ENCODE data around the gene ZMAT3.

The ZMAT3 gene

GRCh38 chr3:179021119-179021903, 50.3 kb downstream of the ZMAT3 start:
- DNase-seq (ENCODE audit: low read depth), result peak; percentile 47

DNA sequence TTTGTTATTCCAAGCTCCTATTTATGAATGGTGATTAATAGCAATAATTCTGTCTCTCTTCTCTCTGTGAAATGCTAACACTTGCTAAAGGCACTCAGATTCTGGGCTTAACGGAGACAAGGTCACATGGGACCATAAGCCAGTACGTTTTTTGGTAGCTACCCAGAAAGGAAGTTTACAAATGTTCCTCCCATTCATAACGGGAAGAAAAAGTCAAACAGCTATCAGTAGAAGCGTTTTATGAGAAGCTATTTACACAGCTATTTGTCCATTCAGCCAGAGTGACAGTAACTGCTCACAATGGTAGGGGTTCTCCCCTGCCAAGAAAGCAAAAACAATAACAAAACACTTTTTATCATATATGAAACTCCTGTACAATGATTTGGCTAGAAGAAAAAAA, 51.5 kb downstream of the ZMAT3 start:
- DNase-seq (ENCODE audit: low read depth), result peak; percentile 49

- no peak for DNase-seq (ENCODE audit: low read depth)
Measured at GRCh38 chr3:179018808-179019207, 52.8 kb downstream of the ZMAT3 start.

- DNase-seq (ENCODE audit: low read depth), result no peak
Measured at GRCh38 chr3:179016979-179017670, 54.5 kb downstream of the ZMAT3 start.

DNA sequence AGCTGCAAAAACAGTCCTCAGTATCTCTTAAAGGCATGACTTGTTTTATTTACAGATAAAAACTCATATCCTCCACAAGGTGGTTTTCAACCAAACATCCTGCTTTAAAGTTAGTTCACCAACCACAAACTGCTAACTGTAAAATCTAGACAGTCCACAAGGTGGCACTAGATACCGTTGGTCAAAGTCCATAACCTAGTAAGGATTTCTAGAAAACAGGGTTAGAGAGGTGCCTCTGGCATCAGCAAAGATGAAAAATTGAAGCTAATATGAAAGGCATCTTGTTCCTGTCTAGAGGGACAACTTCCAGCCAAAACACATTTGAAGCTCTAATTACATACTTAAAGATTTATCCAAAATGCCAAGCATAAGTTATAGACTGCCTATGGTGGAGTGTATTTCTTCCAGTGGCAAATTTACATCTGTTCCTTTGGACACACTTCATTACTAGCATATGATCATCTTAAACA, 56.0 kb downstream of the ZMAT3 start:
- peak; percentile 82 for DNase-seq (ENCODE audit: low read depth)

DNA sequence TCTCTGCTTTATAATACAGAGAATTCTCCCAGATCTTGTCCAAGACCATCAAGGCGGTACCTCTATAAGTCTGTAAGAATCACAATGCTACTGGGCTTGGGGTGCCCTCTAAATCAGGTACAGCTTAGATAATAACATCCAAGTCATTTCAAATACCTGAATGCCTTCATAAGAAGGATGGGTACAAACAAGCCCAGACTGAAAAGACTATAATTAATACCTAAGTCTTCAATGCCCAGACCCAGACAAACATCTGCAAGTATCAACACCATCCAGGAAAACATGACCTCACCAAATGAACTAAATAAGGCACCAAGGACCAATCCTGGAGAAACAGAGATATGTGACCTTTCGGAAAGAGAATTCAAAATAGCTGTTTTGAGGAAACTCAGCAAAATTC, 65.9 kb downstream of the ZMAT3 start:
- DNase-seq (ENCODE audit: low read depth), result no peak

DNA sequence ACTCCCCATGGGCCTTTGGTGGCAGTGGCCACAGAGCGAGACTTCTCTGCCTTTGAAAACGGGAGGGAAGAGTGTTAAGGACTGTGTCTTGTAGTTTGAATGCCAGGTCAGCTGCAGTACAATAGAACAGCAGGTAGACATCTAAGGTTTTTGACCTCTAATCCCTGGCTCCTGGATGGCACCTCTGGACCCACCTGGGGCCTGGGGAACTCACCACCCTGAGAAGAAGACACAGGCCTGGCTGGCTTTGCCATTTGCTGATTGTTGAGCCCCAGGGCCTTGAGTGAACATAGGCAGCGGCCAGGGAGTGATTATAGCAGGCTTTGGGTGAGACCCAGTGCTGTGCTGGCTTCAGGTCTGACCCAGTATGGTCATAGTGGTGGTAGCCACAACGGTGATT, 66.4 kb downstream of the ZMAT3 start:
- no peak for DNase-seq (ENCODE audit: low read depth)

- no peak for DNase-seq (ENCODE audit: low read depth)
Measured at GRCh38 chr3:179000659-179001058, 71.0 kb downstream of the ZMAT3 start.

GRCh38 chr3:179000144-179000543, 71.5 kb downstream of the ZMAT3 start:
- peak; percentile 31 for DNase-seq (ENCODE audit: low read depth)

DNA sequence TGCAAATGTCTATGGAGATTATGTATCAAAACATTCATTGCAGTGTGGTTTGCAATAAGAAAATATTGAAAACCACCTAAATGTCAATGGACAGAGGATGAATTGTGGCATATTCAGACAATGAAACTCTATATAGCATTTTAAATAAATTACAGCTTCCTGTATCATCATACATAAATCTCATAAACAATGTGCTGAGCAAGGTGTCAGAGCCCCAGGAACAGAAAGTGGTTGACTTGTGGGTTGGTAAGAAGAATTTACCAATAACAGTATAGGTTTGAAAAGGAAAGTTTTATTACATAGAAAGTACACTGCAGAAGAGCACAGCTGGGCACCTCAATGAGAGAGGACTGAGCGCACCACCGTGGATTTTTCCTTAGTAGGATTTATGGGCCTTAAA, 75.2 kb downstream of the ZMAT3 start:
- DNase-seq (ENCODE audit: low read depth), result no peak

DNA sequence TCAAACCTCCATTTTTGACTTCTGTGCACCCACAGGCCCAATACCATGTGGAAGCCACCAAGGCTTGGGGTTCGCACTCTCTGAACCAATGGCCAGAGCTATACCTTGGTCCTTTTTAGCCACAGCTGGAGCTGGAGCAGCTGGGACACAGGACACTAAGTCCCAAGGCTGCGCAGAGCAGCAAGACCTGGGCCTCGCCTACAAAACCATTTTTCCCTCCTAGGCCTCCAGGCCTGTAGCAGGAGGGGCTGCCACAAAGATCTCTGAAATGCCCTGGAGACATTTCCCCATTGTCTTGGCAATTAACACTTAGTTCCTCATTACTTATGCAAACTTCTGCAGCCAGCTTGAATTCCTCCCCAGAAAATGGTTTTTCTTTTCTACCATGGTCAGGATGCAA, 81.3 kb downstream of the ZMAT3 start:
- DNase-seq (ENCODE audit: low read depth), result no peak

GRCh38 chr3:178989821-178990220, 81.8 kb downstream of the ZMAT3 start:
- DNase-seq (ENCODE audit: low read depth), result no peak

DNA sequence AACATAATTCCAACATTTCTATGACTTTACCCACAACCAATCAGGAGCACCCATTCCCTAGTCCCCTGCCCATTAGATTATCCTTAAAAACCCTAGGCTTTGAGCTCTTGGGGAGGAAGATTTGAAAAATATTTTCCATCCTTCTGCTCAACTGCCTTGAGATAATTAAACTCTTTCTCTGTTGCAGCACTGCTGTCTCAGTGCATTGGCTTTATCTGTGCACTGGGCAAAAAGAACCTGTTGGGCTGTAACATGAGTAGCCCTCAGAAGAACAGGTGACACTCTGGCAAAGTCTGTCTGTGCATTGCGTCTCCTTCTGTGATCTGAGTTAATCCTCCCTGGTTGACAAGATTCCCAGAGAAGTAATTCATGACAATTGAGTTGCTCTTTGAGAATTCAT, 83.9 kb downstream of the ZMAT3 start:
- no peak for DNase-seq (ENCODE audit: low read depth)

DNA sequence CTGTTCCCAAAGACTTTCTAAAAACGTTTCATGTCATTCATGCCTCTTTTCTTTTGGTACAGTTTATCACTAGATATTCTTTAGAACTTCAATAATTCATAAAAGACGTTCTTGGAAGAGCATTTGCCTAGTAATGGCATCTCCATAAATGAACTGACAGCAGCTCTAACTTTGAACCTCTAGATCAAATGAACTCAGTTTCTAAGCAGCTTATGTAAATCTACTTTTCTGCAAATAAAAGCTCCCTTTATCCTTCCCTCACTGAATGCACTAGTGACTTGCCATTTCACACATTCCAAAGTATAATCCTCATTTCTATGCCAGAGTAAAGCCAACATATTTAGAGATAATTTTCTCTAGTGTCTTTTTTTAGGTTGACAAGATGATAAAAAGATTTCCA, 85.2 kb downstream of the ZMAT3 start:
- no peak for DNase-seq (ENCODE audit: low read depth)

GRCh38 chr3:178982137-178982536, 89.5 kb downstream of the ZMAT3 start:
- DNase-seq (ENCODE audit: low read depth), result peak; percentile 46

- DNase-seq (ENCODE audit: low read depth), result no peak
Measured at GRCh38 chr3:178975320-178975719, 96.3 kb downstream of the ZMAT3 start.

DNA sequence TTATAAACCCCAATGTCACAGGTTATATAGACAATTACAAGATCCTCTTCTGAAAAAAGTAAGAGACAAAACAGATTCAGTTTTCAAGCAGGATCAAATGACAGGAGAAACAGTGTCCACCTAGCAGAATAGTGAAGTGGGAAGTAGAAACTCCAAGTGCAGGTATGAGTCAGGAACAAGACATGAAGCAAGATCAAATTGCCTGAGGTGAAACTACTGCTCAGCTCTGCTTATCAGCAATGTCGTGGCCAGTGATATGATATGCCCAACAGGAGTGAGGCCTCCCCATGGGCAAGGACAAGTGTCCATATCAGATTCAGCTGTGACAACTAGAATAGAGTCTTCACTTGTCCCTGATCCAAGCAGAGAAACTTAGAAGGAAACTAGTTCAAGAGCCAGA, 100.0 kb downstream of the ZMAT3 start:
- DNase-seq (ENCODE audit: low read depth), result peak; percentile 47

DNA sequence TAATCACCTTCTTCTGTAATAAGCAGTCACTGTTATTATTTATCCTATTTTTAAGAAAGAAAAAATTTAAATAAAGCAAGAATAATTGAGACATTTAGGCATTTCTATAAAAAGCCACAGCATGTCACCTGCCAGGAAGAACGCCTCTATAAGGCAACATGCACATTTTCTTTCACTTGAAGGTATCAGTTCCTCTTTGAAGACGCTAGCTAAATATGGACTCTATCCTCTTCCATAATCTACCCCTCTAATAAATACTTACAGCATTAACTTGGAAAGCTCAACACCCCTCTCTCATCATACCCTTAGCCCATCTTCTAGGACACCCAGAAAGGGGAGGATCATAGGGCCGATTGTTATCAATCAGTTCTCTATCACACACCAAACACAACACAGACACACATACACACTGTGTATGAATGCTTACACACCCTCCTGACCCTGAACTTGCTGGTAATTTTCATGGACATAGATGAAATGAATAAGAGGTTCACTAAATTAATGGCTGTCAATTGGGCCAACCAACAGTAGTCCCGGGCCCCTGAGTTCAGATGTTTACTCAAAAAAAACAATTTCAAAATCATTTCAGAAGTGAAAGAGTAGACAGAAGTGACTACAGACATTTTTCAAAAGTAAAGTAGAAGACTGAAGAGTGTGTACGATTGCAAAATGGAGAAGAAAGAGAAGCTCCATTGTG, 102.5 kb downstream of the ZMAT3 start:
- no peak for DNase-seq (ENCODE audit: low read depth)
